GM18868 (cell line): ENCODE measurements around the gene SLC17A7.

ENCODE experiments used
- ATAC-seq: cut with Tn5 transposase; IDR thresholded peaks from one replicate; pipeline ENCODE4 v1.9.1; 2021; ENCODE audit warnings: mild to moderate bottlenecking, moderate library complexity; ENCODE audit not compliant: unreplicated experiment

Gene SLC17A7

DNA sequence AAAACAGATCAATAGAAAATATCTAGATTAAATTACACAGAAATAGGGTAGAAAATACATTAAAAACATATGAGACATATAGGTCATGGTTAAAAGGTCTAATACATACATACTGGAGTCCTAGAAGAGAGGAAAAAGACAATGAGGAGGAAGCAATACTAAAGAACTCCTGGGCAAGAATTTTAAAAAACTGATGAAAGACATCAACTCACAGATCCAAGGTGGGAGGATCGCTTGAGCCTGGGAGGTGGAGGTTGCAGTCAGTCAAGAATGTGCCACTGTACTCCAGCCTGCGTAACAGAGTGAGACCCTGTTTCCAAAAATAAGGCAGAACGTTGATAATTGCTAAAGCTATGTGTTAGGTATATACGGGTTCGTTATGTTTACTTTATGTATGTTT, 58.7 kb downstream of the SLC17A7 start:
- no peak for ATAC-seq

DNA sequence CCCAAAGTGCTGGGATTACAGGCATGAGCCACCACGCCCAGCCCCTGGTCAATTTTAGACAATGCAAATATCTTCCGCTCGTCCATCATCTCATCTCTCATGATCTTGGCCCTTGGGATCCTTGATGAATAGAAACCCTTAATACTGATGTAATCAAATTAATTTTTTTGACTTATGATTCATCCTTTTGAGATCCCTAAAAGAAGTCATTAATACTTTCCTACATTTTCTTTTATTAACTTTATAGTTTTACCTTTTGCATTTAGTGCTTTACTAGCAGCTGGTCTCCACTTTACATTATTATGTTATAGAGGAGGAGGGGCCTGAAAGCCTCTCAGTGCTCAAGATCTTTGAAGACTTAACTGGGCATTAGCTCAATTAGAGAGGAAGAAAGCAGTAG, 60.9 kb downstream of the SLC17A7 start:
- no peak for ATAC-seq
